ENCODE data around the gene KHDC3L.

Gene KHDC3L

GRCh38 chr6:73325656-73326055 lies 36.8 kb upstream of the KHDC3L start:
- H3F3A ChIP-seq (ENCODE audit: low read depth): no peaks in the 10 kb centered on the region
- no peak overlapping the region for H2AFZ ChIP-seq (ENCODE audit: low read length)
- no peaks in the 10 kb centered on the region for H4K20me1 ChIP-seq (ENCODE audit: insufficient read depth, low read length, poor library complexity, severe bottlenecking)
- no peaks in the 10 kb centered on the region for H3K36me3 ChIP-seq (ENCODE audit: insufficient read depth, low read length)
- TF ChIP-seq EZH2phosphoT487 (IDR thresholded peaks at IDR 0.05; ENCODE audit: borderline replicate concordance): no peak
- TF ChIP-seq, protein P1, sequence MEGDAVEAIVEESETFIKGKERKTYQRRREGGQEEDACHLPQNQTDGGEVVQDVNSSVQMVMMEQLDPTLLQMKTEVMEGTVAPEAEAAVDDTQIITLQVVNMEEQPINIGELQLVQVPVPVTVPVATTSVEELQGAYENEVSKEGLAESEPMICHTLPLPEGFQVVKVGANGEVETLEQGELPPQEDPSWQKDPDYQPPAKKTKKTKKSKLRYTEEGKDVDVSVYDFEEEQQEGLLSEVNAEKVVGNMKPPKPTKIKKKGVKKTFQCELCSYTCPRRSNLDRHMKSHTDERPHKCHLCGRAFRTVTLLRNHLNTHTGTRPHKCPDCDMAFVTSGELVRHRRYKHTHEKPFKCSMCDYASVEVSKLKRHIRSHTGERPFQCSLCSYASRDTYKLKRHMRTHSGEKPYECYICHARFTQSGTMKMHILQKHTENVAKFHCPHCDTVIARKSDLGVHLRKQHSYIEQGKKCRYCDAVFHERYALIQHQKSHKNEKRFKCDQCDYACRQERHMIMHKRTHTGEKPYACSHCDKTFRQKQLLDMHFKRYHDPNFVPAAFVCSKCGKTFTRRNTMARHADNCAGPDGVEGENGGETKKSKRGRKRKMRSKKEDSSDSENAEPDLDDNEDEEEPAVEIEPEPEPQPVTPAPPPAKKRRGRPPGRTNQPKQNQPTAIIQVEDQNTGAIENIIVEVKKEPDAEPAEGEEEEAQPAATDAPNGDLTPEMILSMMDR (conservative IDR thresholded peaks at IDR 0.05; ENCODE audit: low read length): no peak
- no peaks in the 10 kb centered on the region for H3K27me3 ChIP-seq (ENCODE audit: insufficient read depth, low read length, poor library complexity, severe bottlenecking)
- H3K79me2 ChIP-seq (ENCODE audit: insufficient read depth, low read length): no peaks in the 10 kb centered on the region
- H3K9me2 ChIP-seq (replicated peaks; ENCODE audit: low read depth, low read length): no peaks in the 10 kb centered on the region
- H3K4me1 ChIP-seq (ENCODE audit: insufficient read depth, low read length, poor library complexity, severe bottlenecking): no peaks in the 10 kb centered on the region
- no peak overlapping the region for H3K9ac ChIP-seq (ENCODE audit: low read depth, low read length, poor library complexity, severe bottlenecking)
- H3K9me3 ChIP-seq (ENCODE audit: insufficient read depth, low read depth, low read length): no peaks in the 10 kb centered on the region
- no peak overlapping the region for H3K4me2 ChIP-seq (ENCODE audit: low read depth, low read length, poor library complexity, severe bottlenecking)
- no peak overlapping the region for H3K4me3 ChIP-seq (ENCODE audit: low read length, poor library complexity, severe bottlenecking)

DNA sequence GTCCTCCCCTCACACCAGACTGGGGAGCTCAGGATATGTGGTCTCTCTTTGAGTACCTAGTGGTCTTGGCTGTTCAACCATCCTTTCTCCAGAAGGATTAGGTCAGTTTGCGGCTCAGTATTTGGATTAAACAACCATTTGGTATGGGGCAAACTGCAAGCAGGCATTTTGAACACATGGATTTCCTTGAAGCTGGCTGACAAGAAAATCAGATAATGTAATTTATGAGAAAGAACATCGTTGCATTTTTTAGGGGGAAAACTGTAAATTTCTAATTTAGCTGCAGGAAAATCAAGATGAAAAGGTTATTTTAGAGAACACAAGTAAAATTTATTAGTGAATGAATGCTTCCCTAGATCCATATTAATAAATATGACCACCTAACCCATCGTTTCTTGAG lies 33.7 kb upstream of the KHDC3L start:
- H3K9me2 ChIP-seq (replicated peaks; ENCODE audit: low read depth, low read length): no peaks in the 10 kb centered on the region
- no peak overlapping the region for H3K9ac ChIP-seq (ENCODE audit: low read depth, low read length, poor library complexity, severe bottlenecking)
- no peak overlapping the region for H3K4me3 ChIP-seq (ENCODE audit: low read length, poor library complexity, severe bottlenecking)
- no peaks in the 10 kb centered on the region for H3K36me3 ChIP-seq (ENCODE audit: insufficient read depth, low read length)
- no peaks in the 10 kb centered on the region for H3K9me3 ChIP-seq (ENCODE audit: insufficient read depth, low read depth, low read length)
- H3K27me3 ChIP-seq (ENCODE audit: insufficient read depth, low read length, poor library complexity, severe bottlenecking): no peaks in the 10 kb centered on the region
- no peak overlapping the region for H3K4me2 ChIP-seq (ENCODE audit: low read depth, low read length, poor library complexity, severe bottlenecking)
- no peaks in the 10 kb centered on the region for H3F3A ChIP-seq (ENCODE audit: low read depth)
- TF ChIP-seq, protein P1 (conservative IDR thresholded peaks at IDR 0.05; ENCODE audit: low read length): no peak
- no peak for TF ChIP-seq EZH2phosphoT487 (IDR thresholded peaks at IDR 0.05; ENCODE audit: borderline replicate concordance)
- no peaks in the 10 kb centered on the region for H4K20me1 ChIP-seq (ENCODE audit: insufficient read depth, low read length, poor library complexity, severe bottlenecking)
- peak overlapping the region; percentile 35; the same call in 1 of the 2 replicates for H2AFZ ChIP-seq (ENCODE audit: low read length)
- no peaks in the 10 kb centered on the region for H3K79me2 ChIP-seq (ENCODE audit: insufficient read depth, low read length)
- no peaks in the 10 kb centered on the region for H3K4me1 ChIP-seq (ENCODE audit: insufficient read depth, low read length, poor library complexity, severe bottlenecking)

DNA sequence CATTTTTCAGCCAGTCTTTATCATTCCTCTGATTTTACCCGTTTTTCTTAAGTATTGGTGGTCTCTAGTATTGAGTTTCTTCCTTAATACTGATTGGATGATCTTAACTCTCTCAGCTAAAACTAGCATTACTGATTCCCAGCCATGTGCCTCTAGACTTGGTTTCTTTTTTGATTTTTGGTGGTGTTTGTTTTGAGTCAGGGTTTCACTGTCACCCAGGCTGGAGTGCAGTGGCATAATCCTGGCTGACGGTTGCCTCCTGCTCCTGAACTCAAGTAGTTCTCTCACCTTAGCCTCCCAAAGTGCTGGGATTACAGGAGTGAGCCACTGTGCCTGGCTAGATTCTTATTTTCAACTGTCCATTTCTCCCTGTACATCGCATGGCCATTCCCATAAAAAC lies 33.3 kb upstream of the KHDC3L start:
- no peaks in the 10 kb centered on the region for H3F3A ChIP-seq (ENCODE audit: low read depth)
- no peak overlapping the region for H3K9ac ChIP-seq (ENCODE audit: low read depth, low read length, poor library complexity, severe bottlenecking)
- no peaks in the 10 kb centered on the region for H3K9me2 ChIP-seq (replicated peaks; ENCODE audit: low read depth, low read length)
- no peak overlapping the region for H3K4me3 ChIP-seq (ENCODE audit: low read length, poor library complexity, severe bottlenecking)
- H3K36me3 ChIP-seq (ENCODE audit: insufficient read depth, low read length): no peaks in the 10 kb centered on the region
- H2AFZ ChIP-seq (ENCODE audit: low read length): peak overlapping the region; percentile 35; the same call in 1 of the 2 replicates
- no peaks in the 10 kb centered on the region for H3K27me3 ChIP-seq (ENCODE audit: insufficient read depth, low read length, poor library complexity, severe bottlenecking)
- H3K79me2 ChIP-seq (ENCODE audit: insufficient read depth, low read length): no peaks in the 10 kb centered on the region
- no peaks in the 10 kb centered on the region for H3K9me3 ChIP-seq (ENCODE audit: insufficient read depth, low read depth, low read length)
- H3K4me2 ChIP-seq (ENCODE audit: low read depth, low read length, poor library complexity, severe bottlenecking): no peak overlapping the region
- no peaks in the 10 kb centered on the region for H3K4me1 ChIP-seq (ENCODE audit: insufficient read depth, low read length, poor library complexity, severe bottlenecking)
- no peaks in the 10 kb centered on the region for H4K20me1 ChIP-seq (ENCODE audit: insufficient read depth, low read length, poor library complexity, severe bottlenecking)
- no peak for TF ChIP-seq EZH2phosphoT487 (IDR thresholded peaks at IDR 0.05; ENCODE audit: borderline replicate concordance)
- TF ChIP-seq, protein P1 (conservative IDR thresholded peaks at IDR 0.05; ENCODE audit: low read length): no peak
